HUES64 (cell line): Measurements from ENCODE around the gene SYT17.

Source experiments
- H3K27ac ChIP-seq: 2 replicates; pipeline ENCODE4 v1.7.0; 2013; ENCODE audit warnings: low read depth, low read length, inconsistent platforms
- H3K27me3 ChIP-seq: 2 replicates; pipeline ENCODE4 v1.6.1; 2013; ENCODE audit warnings: mild to moderate bottlenecking, low read length; ENCODE audit not compliant: insufficient read depth
- H3K36me3 ChIP-seq: 2 replicates; pipeline ENCODE4 v1.6.1; 2013; ENCODE audit warnings: mild to moderate bottlenecking, low read length; ENCODE audit not compliant: insufficient read depth
- H3K4me1 ChIP-seq: 2 replicates; pipeline ENCODE4 v1.6.1; 2013; ENCODE audit warnings: mild to moderate bottlenecking, low read length, moderate library complexity; ENCODE audit not compliant: insufficient read depth
- H3K4me3 ChIP-seq: 2 replicates; pipeline ENCODE4 v1.5.1; 2013; ENCODE audit warnings: mild to moderate bottlenecking, low read length, moderate library complexity
- H3K9ac ChIP-seq: 2 replicates; pipeline ENCODE4 v1.6.1; 2013; ENCODE audit warnings: mild to moderate bottlenecking, low read depth, low read length
- H3K9me3 ChIP-seq: 2 replicates; pipeline ENCODE4 v1.6.1; 2013; ENCODE audit warnings: low read depth, low read length; ENCODE audit not compliant: insufficient read depth
- WGBS: fragments of 150-250, 120-280 bp; methylation state at CpG from one replicate; pipeline ENCODE4 v1.1.7; 2013; ENCODE audit warnings: missing lambda C conversion rate; 5-methylcytosine and 5-hydroxymethylcytosine counted together

SYT17 gene

GRCh38 chr16:19287241-19287640 lies 119.2 kb downstream of the SYT17 start:
- Histone ChIP-seq H3K4me1 (peaks cover 41% of the 10 kb centered on the region), H3K4me3 (no peak overlapping the region), H3K9ac (no peak overlapping the region), H3K27me3 (no peaks in the 10 kb centered on the region), H3K27ac (peak overlapping the region; percentile 25; the same call in 1 of the 2 replicates), H3K36me3 (no peaks in the 10 kb centered on the region), H3K9me3 (no peaks in the 10 kb centered on the region)
- 88% methylated on average over 3 of the region's 4 CpGs for WGBS

DNA sequence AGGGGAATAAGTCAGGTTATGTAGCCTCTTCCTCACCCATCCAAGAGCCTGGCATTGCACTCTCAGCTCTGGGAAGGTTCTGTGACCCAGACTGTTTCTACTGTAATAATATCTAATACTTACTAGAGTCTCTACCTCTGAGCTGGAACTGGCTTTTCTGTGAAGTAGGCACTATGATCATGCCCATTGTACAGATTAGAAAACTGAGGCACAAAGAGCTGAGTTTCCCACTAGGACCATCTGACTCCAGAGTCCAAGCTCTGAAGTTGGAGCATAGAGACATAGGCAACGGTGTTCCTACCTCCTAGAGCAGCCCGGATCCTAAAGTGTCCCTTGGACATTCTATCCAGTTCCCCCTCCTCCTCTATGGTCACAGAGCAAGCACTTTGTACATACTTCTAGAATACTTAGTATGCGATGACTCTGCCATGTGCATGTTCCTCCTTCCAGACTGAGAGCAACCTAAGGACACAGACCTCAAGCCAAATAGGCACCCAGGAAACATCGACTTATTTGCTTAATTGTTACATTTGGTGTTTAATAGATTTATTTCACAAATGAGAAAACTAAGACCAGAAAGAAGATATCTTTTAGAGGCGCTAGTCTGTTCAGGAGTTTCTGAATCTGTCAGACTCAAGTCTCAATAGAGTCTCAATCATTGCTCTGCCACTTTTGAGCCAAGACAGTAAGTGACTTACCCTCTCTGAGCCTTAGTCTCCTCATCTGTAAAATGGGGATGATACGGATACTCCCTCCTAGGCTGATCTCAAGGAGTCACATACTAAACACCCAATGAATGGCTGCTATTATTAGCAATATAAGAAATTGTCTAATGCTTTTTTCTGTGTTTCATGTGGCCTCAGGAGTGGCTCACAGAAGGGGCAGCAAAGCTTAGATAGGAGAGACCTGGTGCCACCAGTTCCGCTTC lies 121.1 kb downstream of the SYT17 start:
- peak overlapping the region; percentile 46; the same call in 1 of the 2 replicates for H3K9ac ChIP-seq
- H3K27ac ChIP-seq, result peak overlapping the region; percentile 53
- no peaks in the 10 kb centered on the region for H3K27me3 ChIP-seq
- 91% methylated on average over 6 of the region's 7 CpGs for WGBS
- no peak overlapping the region for H3K4me3 ChIP-seq
- peaks cover 46% of the 10 kb centered on the region for H3K4me1 ChIP-seq
- no peaks in the 10 kb centered on the region for H3K36me3 ChIP-seq
- H3K9me3 ChIP-seq, result no peaks in the 10 kb centered on the region

DNA sequence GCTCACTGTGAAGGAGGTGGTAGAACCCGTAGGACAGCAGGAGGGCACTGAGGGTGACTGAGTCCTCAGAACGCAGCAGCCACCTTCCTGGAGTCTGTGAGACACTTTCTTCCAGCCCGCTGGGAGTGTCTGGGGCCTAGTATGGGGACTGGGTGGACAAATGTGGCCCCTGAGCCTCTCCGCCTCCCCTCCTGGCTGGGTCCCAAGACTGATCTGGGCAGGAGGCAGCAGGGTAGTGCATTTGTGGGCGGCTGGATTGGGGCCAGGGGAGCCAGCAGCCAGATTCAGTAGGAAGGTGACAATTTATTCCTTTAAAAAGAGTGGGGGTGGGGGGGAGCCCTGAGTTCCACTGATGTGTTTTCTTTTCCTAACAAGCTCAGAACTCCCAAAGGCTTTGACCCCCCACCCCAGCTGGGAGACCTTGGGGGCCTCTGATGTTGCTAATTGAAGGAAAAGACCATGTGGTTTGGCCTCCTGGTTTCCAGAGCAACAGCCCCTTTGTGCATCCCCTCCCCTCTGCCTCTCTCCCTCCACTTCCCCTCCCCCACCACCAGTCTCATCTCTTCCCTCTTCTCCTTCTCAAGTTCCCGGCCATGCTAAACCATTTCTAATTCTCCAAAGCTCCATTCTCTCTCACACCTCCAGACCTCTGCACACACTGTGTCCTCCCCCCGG lies 121.9 kb downstream of the SYT17 start:
- Histone ChIP-seq H3K4me3 (no peak overlapping the region), H3K27me3 (no peaks in the 10 kb centered on the region), H3K4me1 (peaks cover 46% of the 10 kb centered on the region), H3K27ac (peak overlapping the region; percentile 53), H3K36me3 (no peaks in the 10 kb centered on the region), H3K9ac (peak overlapping the region; percentile 46; the same call in 1 of the 2 replicates), H3K9me3 (no peaks in the 10 kb centered on the region)
- WGBS, result 66% methylated on average over 7 of the region's 7 CpGs

DNA sequence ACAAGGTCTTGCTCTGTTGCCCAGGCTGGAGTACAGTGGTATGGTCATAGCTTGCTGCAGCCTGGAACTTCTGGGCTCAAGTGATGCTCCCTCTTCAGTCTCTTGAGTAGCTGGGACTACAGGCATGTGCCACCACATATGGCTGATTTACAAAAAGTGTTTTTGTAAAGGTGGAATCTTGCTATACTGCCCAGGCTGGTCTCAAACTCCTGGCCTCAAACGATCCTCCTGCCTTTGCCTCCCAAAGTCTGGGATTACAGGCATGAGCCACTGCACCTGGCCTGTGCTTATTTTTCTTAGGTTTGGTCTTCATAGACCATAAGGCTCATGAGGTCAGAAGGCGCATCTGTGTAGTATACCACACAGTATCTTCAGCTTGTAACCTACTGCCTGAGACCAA lies 122.8 kb downstream of the SYT17 start:
- H3K4me1 ChIP-seq, result peaks cover 46% of the 10 kb centered on the region
- WGBS, result 98% methylated on average over 2 of the region's 2 CpGs

GRCh38 chr16:19291475-19291874 lies 123.4 kb downstream of the SYT17 start:
- H3K4me3 ChIP-seq, result no peak overlapping the region
- no peaks in the 10 kb centered on the region for H3K36me3 ChIP-seq
- no peaks in the 10 kb centered on the region for H3K27me3 ChIP-seq
- H3K4me1 ChIP-seq, result peaks cover 46% of the 10 kb centered on the region
- peak overlapping the region; percentile 51; the same call in 1 of the 2 replicates for H3K27ac ChIP-seq
- H3K9me3 ChIP-seq, result no peaks in the 10 kb centered on the region
- 50% methylated on average over 1 of the region's 4 CpGs for WGBS
- peak overlapping the region; percentile 23 for H3K9ac ChIP-seq

More for the DNA sequence above, 122.8 kb downstream of the SYT17 start:
- Histone ChIP-seq H3K4me3 (no peak overlapping the region), H3K9ac (peak overlapping the region; percentile 23; the same call in 1 of the 2 replicates), H3K9me3 (no peaks in the 10 kb centered on the region), H3K27me3 (no peaks in the 10 kb centered on the region), H3K36me3 (no peaks in the 10 kb centered on the region), H3K27ac (peak overlapping the region; percentile 19; the same call in 1 of the 2 replicates)

DNA sequence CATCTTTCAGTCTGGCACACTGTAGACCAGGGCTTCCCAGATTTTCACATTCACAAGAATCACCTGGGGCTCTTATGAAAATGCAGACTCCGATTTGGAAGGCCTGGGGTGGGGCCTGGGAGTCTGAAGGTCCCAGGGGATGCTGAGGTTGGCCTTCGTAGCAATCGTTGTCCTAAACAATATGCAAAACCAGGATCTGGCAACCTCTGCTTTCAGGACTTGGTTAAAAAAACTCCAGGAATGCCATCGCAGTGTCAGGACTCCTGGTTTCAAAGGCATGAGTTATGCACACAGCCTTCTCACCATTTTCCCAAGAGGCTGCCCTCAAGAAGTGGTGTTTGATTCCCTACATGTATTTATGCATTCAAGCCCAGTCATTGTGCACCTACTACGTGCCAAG lies 124.1 kb downstream of the SYT17 start:
- Histone ChIP-seq H3K36me3 (no peaks in the 10 kb centered on the region), H3K9ac (no peak overlapping the region), H3K27me3 (no peaks in the 10 kb centered on the region), H3K4me1 (peaks cover 45% of the 10 kb centered on the region), H3K9me3 (no peaks in the 10 kb centered on the region), H3K4me3 (no peak overlapping the region), H3K27ac (peak overlapping the region; percentile 51; the same call in 1 of the 2 replicates)
- WGBS, result 81% methylated on average over 5 of the region's 5 CpGs

DNA sequence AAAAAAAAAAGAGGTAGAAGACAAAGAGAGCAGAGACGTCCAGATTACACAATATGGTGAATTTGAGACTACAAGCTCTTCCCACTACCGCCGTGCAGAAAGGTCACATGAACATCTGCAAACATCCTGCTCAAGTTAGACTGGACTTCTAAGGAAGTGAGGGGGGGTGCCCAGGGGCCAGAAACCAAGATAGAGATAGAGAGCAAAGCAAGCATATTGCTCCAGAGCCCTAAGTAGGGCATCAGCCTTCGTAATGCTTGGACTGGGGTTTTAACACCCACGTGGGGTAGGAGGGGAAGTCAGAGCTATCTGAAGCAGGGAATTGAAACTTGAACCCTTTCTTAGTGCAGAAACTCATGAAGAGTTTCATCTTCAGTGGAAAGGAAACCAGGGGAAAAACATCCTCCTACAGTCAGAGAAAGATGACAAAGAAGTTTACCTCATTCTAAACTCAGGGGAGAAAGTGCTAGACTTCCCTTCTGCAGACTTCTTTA lies 126.2 kb downstream of the SYT17 start:
- Histone ChIP-seq H3K27ac (no peak overlapping the region), H3K9me3 (no peaks in the 10 kb centered on the region), H3K27me3 (no peaks in the 10 kb centered on the region), H3K9ac (no peak overlapping the region), H3K4me1 (peaks cover 30% of the 10 kb centered on the region), H3K4me3 (no peak overlapping the region), H3K36me3 (no peaks in the 10 kb centered on the region)
- WGBS, result 79% methylated on average over 5 of the region's 5 CpGs

DNA sequence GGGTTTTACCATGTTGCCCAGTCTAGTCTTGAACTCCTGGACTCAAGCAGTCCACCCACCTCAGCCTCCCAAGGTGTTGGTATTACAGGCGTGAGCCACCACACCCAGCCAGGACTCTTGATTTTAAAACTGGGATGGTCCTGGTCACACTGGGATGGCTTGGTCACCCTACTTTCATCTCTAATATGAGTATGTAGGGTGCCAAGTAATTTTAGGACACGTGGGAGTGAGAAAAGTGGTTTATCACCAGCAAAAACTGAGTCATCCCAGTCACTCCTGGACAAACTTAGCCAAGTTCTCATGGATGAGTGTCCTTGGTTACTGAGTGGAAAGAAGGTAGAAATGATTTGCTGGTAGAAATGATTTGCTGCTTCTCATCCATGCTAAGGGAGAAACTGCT lies 127.4 kb downstream of the SYT17 start:
- no peaks in the 10 kb centered on the region for H3K9me3 ChIP-seq
- H3K36me3 ChIP-seq, result no peaks in the 10 kb centered on the region
- H3K4me3 ChIP-seq, result no peak overlapping the region
- no peaks in the 10 kb centered on the region for H3K27me3 ChIP-seq
- H3K27ac ChIP-seq, result no peak overlapping the region
- 94% methylated on average over 1 of the region's 2 CpGs for WGBS
- H3K9ac ChIP-seq, result no peak overlapping the region
- H3K4me1 ChIP-seq, result peaks cover 21% of the 10 kb centered on the region

- no peaks in the 10 kb centered on the region for H3K9me3 ChIP-seq
- H3K9ac ChIP-seq, result no peak overlapping the region
- peaks cover 2% of the 10 kb centered on the region; the same call in 1 of the 2 replicates for H3K4me1 ChIP-seq
- no peaks in the 10 kb centered on the region for H3K27me3 ChIP-seq
- no peaks in the 10 kb centered on the region for H3K36me3 ChIP-seq
- H3K27ac ChIP-seq, result no peak overlapping the region
- WGBS, result no CpG with 5 or more reads among the region's 1 CpG
- H3K4me3 ChIP-seq, result no peak overlapping the region
These were observed 129.4 kb downstream of the SYT17 start for GRCh38 chr16:19297454-19297853.

GRCh38 chr16:19299565-19299964 lies 131.5 kb downstream of the SYT17 start:
- Histone ChIP-seq H3K9ac (no peak overlapping the region), H3K4me3 (no peak overlapping the region), H3K27me3 (no peaks in the 10 kb centered on the region), H3K36me3 (no peaks in the 10 kb centered on the region), H3K9me3 (no peaks in the 10 kb centered on the region), H3K4me1 (no peaks in the 10 kb centered on the region), H3K27ac (no peak overlapping the region)
- 93% methylated on average over 2 of the region's 2 CpGs for WGBS

GRCh38 chr16:19301931-19302330 lies 133.9 kb downstream of the SYT17 start:
- no peak overlapping the region for H3K27ac ChIP-seq
- WGBS, result 80% methylated on average over 1 of the region's 1 CpG
- peaks cover 6% of the 10 kb centered on the region; the same call in 1 of the 2 replicates for H3K4me1 ChIP-seq
- no peaks in the 10 kb centered on the region for H3K36me3 ChIP-seq
- no peak overlapping the region for H3K9ac ChIP-seq
- H3K27me3 ChIP-seq, result no peaks in the 10 kb centered on the region
- H3K4me3 ChIP-seq, result no peak overlapping the region
- no peaks in the 10 kb centered on the region for H3K9me3 ChIP-seq
